Uterus (tissue), 2 donors: ENCODE measurements around the gene FNIP2.

ENCODE experiments used
- CTCF ChIP-seq, 4 experiments: fragments of 200-600 bp in 2 of 4; fragments of 450-650 bp in 2 of 4; sonication (generic) in 2 of 4; IDR thresholded peaks; one replicate each; pipeline ENCODE4 v1.5.1; 2016 to 2019; ENCODE audit warnings: antibody characterized with exemption in 4 of 4, mild to moderate bottlenecking in 2 of 4, moderate library complexity in 1 of 4
- POLR2A ChIP-seq, 2 donors: fragments of 450-650 bp; IDR thresholded peaks; one replicate each; pipeline ENCODE4 v1.6.1; 2016; ENCODE audit warnings: antibody characterized with exemption in 2 of 2, mild to moderate bottlenecking in 1 of 2, moderate library complexity in 1 of 2

DNA sequence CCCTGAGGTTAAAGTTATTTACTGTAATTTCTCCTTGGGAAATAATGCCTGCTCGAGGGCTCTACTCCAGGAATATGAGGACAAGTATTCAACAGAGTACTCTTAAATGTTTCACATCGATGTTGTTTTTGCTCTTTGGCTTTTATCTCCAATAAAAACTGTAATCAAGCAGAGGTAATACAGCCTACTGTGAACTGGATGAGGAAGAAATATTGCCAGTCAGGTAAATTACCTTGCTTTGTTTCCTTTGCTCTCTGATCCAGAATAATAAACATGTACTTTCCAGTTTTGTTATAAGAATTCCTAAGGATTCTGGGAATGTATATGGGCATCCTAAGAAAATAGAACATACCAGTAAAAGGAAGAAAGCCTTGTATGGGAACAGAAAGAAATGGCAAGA, 60.4 kb downstream of the FNIP2 start:
- TF ChIP-seq CTCF (IDR thresholded peaks at IDR 0.05) (no peak), POLR2A (IDR thresholded peaks at IDR 0.05) (no peak)
